NOMO-1 (cell line): ENCODE data around the gene LRCOL1.

ENCODE experiments used
- DNase-seq, 2 experiments: peaks; one replicate each; lab custom pipeline; 2025; ENCODE audit not compliant: unreplicated experiment in 2 of 2; lab: John Stamatoyannopoulos, UW

LRCOL1 gene

GRCh38 chr12:132610051-132610759 is at the start of gene LRCOL1:
Gene LRCOL1 (minus strand): TSS chr12:132610582. CDS start chr12:132606251, 4,331 bp downstream.
- peak in 1 of 2 experiments; percentile 7 for DNase-seq

- DNase-seq: no peak
These were observed 49.7 kb upstream of the LRCOL1 start for GRCh38 chr12:132660052-132660451.

GRCh38 chr12:132659146-132659545 is 48.8 kb upstream of the LRCOL1 start:
- DNase-seq: no peak

GRCh38 chr12:132658149-132658894 is 47.9 kb upstream of the LRCOL1 start:
- no peak for DNase-seq

- no peak for DNase-seq
These were observed 46.8 kb upstream of the LRCOL1 start for GRCh38 chr12:132657004-132657727.

GRCh38 chr12:132653567-132654290 is 43.3 kb upstream of the LRCOL1 start:
- DNase-seq: no peak

- DNase-seq: peak in 1 of 2 experiments; percentile 99
These were observed 41.2 kb upstream of the LRCOL1 start for GRCh38 chr12:132651444-132652100.

GRCh38 chr12:132649226-132649945 is 39.0 kb upstream of the LRCOL1 start:
- DNase-seq: no peak

GRCh38 chr12:132648616-132649225 is 38.3 kb upstream of the LRCOL1 start:
- no peak for DNase-seq

- no peak for DNase-seq
These were observed 37.5 kb upstream of the LRCOL1 start for GRCh38 chr12:132647858-132648257.

- no peak for DNase-seq
These were observed 36.5 kb upstream of the LRCOL1 start for GRCh38 chr12:132646850-132647249.

- DNase-seq: no peak
These were observed 32.8 kb upstream of the LRCOL1 start for GRCh38 chr12:132642846-132643835.

- no peak for DNase-seq
These were observed 31.6 kb upstream of the LRCOL1 start for GRCh38 chr12:132641811-132642650.

- DNase-seq: no peak
These were observed 30.6 kb upstream of the LRCOL1 start for GRCh38 chr12:132640936-132641335.

GRCh38 chr12:132639956-132640520 is 29.7 kb upstream of the LRCOL1 start:
- no peak for DNase-seq

GRCh38 chr12:132638541-132639408 is 28.4 kb upstream of the LRCOL1 start:
- DNase-seq: peak; percentile 72 to 83
